GM18498 (cell line): Measurements from ENCODE around the gene ZNF771.

ENCODE experiments used
- ATAC-seq: cut with Tn5 transposase; IDR thresholded peaks from one replicate; pipeline ENCODE4 v1.9.1; 2021; ENCODE audit warnings: mild to moderate bottlenecking, moderate library complexity; ENCODE audit not compliant: unreplicated experiment

ZNF771 gene

DNA sequence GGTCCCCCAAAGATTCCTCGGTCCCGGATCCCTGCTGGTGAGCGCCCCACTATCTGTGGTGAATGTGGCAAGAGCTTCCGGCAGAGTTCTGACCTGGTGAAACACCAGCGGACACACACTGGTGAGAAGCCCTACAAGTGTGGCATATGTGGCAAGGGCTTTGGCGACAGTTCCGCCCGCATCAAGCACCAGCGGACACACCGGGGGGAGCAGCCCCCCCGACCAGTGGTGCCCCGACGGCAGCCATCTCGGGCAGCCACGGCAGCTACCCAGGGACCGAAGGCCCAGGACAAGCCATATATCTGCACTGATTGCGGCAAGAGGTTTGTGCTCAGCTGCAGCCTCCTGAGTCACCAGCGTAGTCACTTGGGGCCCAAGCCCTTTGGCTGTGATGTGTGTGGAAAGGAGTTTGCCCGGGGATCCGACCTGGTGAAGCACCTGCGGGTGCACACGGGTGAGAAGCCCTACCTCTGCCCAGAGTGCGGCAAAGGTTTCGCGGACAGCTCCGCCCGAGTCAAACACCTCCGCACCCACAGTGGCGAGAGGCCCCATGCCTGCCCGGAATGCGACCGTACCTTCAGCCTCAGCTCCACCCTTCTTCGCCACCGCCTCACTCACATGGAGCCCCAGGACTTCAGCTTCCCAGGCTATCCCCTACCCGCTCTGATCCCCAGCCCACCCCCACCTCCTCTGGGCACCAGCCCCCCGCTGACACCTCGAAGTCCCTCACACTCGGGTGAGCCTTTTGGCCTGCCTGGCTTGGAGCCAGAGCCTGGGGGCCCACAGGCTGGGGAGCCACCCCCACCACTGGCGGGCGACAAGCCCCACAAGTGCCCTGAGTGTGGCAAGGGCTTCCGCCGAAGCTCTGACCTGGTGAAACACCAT lies 9.4 kb upstream of the ZNF771 start:
- ATAC-seq: no peak

DNA sequence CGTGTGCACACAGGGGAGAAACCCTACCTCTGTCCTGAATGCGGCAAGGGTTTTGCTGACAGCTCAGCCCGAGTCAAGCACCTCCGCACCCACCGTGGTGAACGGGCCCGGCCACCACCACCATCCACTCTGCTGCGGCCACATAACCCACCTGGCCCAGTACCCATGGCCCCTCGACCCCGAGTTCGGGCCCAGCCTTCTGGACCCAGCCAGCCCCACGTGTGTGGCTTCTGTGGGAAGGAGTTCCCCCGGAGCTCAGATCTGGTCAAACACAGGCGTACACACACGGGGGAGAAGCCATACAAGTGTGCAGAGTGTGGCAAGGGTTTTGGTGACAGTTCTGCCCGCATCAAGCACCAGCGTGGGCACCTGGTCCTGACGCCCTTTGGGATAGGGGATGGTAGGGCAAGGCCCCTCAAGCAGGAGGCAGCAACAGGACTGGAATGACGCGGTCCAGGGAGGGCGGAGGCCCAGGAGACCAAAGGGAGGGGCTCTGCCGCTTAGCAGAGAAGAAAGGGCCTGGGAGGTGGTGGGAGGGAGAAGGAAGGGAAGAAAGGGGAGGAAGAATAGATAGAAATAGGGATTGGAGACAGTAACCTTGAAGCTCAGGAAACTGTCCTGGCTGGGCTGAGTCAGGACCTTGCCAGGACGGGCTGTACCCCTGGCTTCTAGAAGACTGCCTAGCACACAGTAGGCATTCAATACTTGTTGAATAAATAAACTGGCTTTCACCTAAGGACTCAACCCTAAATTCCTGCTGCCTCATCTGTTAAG lies 8.6 kb upstream of the ZNF771 start:
- ATAC-seq: no peak

DNA sequence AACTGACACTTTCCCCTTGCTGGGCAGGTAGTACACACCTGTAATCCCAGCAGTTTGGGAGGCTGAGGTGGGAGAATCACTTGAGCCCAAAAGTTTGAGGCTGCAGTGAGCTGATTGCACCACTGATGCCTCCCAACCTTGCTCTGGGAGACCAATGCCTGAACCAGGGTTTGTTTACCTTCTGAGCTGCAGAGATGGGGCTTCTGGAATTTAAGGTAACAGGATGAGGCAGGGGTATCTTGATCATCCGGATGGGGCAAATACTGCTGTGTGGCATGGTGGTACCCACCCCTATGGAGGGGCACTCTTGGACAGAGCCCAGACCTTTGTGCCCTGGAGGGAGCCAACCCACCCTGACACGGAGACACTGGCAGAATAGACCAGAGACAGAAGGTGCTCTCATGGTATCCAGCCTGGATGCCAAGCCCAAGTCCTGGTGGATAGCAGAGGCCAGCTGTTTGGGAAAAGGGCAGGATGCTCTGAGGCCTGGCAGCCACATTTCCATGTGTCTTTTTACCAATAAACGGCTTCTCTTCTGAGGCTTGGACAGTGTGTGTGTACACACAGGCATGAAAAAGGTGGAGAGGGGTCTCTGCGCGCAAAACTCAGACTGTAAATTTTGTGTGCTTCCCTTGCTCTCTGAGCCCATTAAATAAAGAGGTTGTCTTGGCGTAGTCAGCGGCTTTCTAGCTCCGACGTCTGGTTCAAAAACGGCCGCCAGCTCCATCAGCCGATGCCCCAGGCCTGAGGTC lies 7.8 kb upstream of the ZNF771 start:
- no peak for ATAC-seq

DNA sequence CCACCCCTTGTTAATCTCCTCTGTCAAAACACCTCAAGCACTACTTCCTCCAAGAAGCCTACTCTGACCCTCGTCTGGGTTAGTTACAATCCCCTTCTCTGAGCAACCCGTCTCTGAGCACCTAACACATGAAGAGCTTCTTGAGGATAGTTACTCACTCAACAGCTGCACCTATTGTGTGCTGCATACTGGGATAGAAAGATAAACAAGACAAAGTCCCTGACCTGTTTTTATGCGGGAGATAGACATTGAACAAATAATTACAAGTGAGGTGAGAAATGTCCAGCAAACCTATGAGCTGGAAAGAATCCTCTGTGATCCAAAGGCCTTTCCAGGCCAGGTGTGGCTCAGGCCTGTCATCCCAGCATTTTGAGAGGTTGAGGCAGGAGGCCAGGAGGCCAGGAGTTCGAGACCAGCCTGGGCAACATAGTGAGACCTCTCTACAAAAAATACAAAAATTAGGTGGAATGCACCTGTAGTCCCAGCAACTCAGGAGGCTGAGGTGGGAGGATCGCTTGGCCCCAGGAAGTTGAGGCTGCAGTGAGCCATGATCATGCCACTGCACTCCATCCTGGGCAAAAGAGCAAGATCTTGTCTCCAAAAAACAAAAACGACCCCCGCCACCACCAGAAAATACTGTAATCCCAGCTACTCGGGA lies 5.5 kb upstream of the ZNF771 start:
- ATAC-seq: no peak

DNA sequence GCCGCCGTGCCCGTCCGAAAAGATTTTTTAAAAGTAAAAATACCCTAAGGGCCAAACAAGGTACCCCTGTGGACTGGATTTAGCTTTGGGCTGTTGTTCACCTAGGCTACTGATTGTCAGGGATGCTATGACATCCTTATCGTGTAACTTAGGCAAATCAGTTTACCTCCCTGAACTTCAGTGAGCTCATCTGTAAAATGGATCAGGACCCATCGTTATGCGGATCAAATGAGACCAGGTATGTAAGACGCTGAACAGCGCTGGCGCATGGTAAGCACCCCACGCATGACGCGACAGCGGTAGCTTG lies 658 bp upstream of the ZNF771 start:
- ATAC-seq: peak; percentile 5

DNA sequence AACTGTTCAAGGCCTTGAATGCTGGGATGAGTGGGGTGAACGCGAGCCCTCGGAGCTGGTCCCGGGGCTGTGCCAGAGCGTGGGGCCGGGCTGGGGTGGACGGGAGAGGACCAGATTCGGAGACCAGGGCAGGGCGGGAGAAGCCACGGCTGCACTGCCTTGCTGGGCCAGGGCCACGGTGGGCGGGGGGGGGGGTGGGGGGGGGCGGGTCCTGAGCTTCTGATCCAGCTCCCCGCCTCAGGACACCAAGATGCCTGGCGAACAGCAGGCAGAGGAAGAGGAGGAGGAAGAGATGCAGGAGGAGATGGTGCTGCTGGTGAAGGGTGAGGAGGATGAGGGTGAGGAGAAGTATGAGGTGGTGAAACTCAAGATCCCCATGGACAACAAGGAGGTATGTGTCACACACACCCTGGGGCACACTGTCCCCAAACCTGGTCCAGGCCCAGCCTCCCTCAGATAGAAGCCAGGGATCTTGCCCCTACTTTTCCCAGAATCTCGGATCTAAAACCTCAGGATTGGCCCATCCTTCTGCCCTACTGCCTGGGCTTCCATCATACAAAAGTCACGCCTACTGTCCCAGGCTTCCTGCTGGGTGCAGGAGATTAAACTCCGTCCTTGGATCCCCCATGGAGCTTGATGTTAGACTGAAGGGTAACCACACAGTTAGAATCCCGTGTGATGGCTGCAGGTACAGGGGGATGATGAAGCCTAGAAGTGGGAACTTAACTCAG lies 563 bp downstream of the ZNF771 start:
- ATAC-seq: peak; percentile 14

DNA sequence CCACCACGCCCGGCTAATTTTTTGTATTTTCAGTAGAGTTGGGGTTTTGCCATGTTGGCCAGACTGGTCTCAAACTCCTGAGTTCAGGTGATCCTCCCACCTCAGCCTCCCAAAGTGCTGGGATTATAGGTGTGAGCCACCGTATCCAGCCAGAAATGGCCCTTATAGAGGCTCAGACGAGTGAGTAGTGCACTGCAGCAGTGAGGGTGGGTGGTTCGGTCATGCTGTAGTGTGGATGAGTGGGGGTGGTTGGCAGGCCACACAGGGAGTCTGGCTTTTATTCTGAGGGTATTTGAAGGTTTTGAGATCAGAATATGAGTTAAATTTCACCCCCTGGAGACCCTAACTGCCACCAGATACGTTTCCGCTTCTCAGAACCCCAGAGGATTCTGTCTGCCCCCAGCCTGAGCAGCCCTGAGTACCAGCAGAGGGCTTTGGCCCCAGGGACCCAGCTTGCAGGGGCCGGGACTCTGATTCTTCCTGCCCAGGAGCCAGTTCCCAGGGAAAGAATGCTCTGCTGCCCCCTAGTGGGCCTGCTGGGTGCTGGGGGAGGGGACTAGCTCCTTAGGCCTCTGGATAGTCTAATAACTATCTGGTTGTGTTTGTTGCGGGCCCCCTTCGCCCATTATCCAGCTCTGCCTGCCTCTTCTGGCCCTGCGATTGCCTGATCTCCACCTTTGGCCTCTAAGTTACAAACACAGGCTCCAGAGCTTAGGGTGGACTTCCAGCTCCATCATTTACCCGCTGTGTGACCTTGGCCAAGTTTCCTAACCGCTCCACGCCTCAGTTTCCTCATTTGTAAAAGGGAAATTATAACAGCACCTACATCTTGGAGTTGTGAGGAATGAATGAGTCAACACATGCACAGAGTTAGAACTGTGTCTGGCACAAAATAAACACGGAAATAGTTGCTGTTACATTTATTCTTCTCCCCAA lies 2.0 kb downstream of the ZNF771 start:
- peak; percentile 51 for ATAC-seq

DNA sequence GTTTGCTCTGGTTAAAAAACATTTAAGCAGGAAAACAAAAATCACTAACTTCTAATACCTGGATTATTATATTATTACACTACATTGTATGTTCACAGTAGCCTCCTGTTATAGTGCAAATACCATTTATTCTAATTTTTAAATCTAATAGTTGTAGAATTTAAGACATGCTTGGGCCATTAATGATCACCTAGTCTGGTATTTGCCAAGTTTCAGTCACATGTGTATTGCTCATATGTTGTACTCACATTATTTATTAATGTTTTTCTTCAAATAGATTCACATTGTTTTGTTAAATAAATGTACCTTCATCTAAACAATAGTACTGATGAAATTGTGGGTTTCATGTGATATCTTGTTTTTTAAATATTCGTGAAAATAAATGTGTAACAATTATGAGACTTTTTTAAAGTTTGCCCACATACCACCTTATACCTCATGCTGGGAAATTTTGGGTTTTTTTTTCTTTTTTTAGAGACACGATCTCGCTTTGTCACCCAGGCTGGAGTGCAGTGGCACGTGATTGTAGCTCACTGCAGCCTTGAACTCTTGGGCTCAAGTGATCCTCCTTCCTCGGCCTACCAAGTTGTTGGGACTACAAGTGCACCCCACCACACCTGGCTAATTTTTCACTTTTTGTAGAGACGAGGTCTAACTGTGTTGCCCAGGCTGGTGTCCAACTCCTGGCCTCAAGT lies 5.9 kb downstream of the ZNF771 start:
- no peak for ATAC-seq

DNA sequence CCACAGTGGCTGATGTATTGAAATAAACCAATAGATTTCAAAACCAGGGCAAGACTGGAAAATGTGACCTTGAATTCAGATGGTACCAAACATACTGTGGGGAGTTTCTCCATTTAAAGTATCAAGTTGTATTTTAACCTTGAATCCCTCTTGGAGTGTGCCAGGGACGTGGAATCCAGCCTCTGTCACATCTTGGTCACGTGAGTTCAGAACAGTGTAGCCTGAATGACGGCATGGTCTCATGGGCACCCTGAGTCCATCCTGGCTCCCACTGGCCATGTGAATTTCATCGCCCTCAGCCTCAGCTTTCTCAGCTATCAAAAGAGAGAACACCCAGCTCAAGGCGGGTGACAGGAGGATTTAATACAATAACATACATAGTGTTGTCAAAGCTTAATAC lies 6.8 kb downstream of the ZNF771 start:
- ATAC-seq: no peak

DNA sequence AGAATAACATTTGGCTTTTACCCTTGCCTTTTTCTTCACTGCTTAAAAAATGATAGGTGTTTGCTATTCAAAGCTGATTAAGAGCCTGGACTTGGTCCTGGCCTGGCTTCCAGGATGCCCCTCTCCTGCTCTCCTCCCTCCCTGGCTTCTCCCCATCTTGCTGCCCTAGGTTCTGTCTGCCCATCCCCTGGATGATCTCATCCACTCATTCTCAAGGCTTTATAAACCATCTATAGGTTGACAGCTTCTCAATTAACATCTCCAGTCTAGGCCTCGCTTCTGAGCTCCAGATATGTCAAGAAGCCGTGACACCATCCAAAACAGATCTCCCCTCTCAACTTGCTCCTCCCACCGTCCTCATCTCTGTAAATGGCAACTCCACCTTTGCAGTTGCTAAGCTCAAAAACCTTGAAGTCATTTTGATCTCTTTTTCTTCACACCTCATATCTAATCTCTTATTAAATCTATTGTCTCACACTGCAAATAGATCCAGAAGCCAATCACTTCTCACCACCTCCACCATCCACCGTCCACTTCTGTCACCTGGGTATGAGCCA lies 8.7 kb downstream of the ZNF771 start:
- ATAC-seq: no peak

DNA sequence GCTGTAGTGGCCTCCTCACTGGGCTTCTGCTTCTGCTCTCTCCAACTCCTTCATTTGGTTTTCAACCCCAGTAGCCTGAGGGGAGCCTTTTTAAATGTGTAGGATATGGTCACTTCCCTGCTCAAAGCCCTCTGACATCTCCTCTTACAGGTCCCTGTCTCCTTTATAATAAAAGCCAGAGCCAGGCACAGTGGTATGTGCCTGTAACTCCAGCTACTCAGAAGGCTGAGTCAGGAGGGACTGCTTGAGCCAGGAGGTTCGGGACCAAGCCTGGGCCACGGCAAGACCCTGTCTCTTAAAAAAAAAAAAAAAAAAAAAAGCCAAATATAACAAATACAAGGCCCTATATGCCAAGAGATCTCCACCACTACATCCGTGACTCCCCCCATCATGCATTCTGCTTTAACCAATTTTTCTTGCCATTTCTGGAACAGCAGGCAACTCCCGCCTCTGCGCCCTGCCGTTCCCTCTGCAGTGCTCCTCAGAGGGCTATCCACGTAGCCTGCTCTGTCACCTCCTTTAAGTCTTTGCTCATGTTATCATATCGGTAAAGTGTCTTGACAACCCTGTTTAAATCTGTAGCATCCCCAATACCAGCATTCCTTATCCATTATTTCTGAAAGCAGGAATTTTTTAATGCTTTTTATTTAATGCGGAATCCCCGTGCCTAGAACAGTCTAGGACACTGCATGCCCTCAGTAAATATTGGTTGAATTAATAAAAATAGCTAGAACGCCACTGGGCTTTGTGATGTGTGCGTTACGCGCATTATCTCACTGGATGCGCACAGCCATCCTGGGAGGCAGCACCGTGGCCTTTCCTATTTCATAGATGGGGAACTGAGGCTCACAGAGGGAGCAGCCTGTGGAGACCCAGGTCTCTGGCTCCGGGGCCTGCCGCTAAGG lies 9.5 kb downstream of the ZNF771 start:
- no peak for ATAC-seq

DNA sequence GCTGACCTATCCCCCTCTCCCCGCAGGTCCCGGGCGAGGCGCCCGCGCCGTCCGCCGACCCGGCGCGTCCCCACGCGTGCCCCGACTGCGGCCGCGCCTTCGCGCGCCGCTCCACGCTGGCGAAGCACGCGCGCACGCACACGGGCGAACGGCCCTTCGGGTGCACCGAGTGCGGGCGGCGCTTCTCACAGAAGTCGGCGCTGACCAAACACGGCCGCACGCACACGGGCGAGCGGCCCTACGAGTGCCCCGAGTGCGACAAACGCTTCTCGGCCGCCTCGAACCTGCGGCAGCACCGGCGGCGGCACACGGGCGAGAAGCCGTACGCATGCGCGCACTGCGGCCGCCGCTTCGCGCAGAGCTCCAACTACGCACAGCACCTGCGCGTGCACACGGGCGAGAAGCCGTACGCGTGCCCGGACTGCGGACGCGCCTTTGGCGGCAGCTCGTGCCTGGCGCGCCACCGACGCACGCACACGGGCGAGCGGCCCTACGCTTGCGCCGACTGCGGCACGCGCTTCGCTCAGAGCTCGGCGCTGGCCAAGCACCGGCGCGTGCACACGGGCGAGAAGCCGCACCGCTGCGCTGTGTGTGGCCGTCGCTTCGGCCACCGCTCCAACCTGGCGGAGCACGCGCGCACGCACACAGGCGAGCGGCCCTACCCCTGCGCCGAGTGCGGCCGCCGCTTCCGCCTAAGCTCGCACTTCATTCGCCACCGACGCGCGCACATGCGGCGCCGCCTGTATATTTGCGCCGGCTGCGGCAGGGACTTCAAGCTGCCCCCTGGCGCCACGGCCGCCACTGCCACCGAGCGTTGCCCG lies 10.3 kb downstream of the ZNF771 start:
- ATAC-seq: peak; percentile 82

DNA sequence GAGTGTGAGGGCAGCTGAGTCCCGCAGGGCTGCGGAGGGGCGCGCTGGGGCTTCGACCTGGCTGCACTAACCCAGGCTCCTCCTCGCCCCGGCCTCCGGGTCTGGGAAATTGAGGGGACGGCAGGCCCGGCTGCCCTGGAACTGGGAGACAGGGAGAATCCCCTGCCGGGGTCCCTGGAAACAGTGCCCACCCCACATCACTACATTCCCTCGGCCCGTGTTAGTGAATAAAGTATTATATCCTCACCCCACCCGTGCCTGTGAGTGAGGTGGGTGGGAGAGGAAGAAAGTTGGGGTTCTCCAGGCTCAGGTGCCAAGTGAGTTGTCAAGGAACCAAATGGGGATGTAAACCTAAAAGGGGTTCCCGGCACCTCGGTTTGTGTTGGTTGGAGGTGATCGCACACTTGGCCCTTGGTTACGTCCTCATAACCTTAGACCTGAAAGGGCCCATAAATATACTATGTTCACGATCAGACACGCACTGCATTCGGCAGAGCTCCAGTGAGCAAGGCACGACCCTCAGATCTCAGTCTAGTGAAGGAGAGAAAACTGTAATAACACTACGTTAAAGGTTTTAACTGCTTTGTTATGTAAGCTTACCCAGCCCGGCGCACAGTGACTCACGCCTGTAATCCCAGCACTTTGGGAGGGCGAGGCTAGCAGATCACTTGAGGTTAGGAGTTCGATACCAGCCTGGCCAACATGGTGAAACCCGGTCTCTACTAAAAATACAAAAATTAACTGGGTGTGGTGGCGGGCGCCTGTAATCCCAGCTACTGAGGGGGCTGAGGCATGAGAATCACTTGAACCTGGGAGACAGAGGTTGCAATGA lies 11.2 kb downstream of the ZNF771 start:
- ATAC-seq: no peak

DNA sequence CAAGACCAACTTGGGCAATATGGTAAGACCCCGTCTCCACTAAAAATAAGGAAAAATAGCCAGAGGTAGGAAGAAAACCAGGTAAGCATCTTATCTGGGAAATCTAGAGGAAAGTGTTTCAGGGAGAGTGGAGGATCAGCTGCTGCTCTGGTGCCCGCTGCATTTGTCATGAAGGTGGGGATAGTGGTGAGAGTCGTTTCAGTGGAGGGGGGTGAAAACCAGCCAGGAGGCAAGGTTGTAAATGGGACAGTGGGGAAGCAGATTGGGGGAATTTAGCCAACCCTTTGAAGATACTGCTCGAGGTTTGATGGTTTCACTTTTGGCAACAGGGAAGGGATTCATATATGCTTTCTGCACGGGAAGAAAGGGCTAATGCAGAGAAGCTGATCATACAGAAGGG lies 13.6 kb downstream of the ZNF771 start:
- no peak for ATAC-seq

DNA sequence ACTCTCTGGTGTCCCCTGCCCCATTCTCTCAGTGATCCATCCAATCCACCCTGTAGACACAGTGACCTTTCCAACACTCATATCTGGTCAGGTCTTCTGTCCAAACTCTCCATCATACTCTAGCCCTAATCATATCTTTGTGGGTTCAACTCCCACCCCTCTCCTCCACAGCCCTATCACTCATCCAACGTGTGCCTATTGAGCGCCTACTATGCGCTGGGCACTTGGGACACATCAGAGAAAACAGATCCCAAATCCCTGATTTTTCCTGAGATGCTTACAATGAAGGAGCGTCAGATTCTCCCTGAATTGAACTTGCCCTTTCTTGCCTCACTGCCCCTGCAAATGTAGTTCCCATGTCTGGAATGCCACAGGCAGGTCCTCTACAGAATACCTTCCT lies 20.6 kb downstream of the ZNF771 start:
- ATAC-seq: no peak

DNA sequence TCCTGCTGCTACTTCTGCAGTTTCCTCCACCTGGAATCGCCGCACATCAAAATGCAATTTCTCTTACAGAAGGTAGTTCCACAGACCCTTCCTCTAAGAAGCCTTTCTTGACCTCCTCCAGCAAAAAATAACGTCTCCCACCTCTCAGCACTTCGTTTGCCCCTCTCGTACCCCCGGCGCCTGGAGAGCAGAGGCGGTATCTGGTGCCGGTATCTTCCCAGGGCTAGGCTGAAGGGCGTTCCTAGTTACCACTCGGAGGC lies 21.9 kb downstream of the ZNF771 start:
- no peak for ATAC-seq
